HL-60 (cell line): ENCODE results near the gene RTL10.

ENCODE experiments used
- DNase-seq, 2 experiments: peaks; one replicate each; pipeline ENCODE4 v3.0.0-alpha.2; 2010 to 2020; ENCODE audit warnings: low read depth in 1 of 2, low spot score in 1 of 2
- H3K27ac ChIP-seq: fragments of 250-450 bp; sonication (Bioruptor Pico); replicated peaks from 2 replicates; pipeline ENCODE4 v1.5.1; 2020; ENCODE audit warnings: mild to moderate bottlenecking, moderate library complexity
- H3K27me3 ChIP-seq: fragments of 250-450 bp; sonication (Bioruptor Pico); 2 replicates; pipeline ENCODE4 v1.5.1; 2021; ENCODE audit warnings: mild to moderate bottlenecking, moderate library complexity; ENCODE audit not compliant: insufficient read depth, poor library complexity, severe bottlenecking
- H3K4me3 ChIP-seq: replicated peaks from 2 replicates; pipeline ENCODE4 v1.5.1; 2011; ENCODE audit warnings: mild to moderate bottlenecking, control low read depth, low read length; ENCODE audit not compliant: insufficient read depth
- CTCF ChIP-seq: IDR thresholded peaks from one replicate; pipeline ENCODE4 v1.5.1; 2011; ENCODE audit warnings: low read length, control low read depth, inconsistent platforms; ENCODE audit not compliant: insufficient read depth
- GABPA ChIP-seq: IDR thresholded peaks from 2 replicates; pipeline ENCODE4 v1.6.1; 2012; ENCODE audit warnings: low read depth
- POLR2AphosphoS5 ChIP-seq: IDR thresholded peaks from 2 replicates; pipeline ENCODE4 v1.6.1; 2012; ENCODE audit warnings: low read depth
- SPI1 ChIP-seq: IDR thresholded peaks from 2 replicates; pipeline ENCODE4 v1.6.1; 2012; ENCODE audit warnings: low read depth, mild to moderate bottlenecking, borderline replicate concordance
- TF ChIP-seq, protein P1 (sequence below): IDR thresholded peaks from 2 replicates; pipeline ENCODE4 v1.6.1; 2012; ENCODE audit warnings: low read depth; ENCODE audit not compliant: insufficient replicate concordance

Gene RTL10

DNA sequence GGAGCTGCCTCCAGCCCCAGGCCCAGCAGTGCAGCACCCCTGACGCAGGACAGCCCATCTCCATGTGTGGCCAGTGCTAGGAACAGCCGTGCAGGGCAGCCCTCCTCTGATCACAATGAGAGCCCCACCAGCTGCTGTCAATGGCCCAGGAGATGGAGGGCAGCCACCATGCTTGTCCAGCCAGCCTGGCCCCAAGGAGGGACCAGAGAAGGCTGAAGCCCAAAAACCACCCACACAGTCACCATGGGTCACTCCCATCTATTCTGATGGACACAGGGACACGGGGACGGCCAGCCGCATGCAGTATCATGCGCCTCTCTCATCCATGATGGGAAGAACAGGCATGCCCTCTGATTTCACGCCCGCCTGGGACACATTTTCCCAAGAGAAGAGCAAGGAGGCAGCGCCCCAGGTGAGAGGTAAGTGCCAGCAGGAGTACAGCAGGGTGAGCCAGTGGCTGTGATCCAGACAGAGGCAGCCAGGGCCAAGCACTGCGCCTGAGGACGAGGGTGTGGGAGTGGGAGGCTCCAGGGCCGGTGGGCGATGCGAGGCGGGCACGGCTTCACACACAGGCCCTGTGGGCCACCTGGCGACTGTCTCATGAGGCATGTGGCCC lies 33.6 kb upstream of the RTL10 start:
- TF ChIP-seq SPI1 (no peak), CTCF (no peak), GABPA (no peak), POLR2AphosphoS5 (no peak)
- TF ChIP-seq, protein P1, sequence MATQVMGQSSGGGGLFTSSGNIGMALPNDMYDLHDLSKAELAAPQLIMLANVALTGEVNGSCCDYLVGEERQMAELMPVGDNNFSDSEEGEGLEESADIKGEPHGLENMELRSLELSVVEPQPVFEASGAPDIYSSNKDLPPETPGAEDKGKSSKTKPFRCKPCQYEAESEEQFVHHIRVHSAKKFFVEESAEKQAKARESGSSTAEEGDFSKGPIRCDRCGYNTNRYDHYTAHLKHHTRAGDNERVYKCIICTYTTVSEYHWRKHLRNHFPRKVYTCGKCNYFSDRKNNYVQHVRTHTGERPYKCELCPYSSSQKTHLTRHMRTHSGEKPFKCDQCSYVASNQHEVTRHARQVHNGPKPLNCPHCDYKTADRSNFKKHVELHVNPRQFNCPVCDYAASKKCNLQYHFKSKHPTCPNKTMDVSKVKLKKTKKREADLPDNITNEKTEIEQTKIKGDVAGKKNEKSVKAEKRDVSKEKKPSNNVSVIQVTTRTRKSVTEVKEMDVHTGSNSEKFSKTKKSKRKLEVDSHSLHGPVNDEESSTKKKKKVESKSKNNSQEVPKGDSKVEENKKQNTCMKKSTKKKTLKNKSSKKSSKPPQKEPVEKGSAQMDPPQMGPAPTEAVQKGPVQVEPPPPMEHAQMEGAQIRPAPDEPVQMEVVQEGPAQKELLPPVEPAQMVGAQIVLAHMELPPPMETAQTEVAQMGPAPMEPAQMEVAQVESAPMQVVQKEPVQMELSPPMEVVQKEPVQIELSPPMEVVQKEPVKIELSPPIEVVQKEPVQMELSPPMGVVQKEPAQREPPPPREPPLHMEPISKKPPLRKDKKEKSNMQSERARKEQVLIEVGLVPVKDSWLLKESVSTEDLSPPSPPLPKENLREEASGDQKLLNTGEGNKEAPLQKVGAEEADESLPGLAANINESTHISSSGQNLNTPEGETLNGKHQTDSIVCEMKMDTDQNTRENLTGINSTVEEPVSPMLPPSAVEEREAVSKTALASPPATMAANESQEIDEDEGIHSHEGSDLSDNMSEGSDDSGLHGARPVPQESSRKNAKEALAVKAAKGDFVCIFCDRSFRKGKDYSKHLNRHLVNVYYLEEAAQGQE = no peak
- H3K27me3 ChIP-seq = no peaks in the 10 kb centered on the region
- H3K27ac ChIP-seq = peak overlapping the region; percentile 87
- DNase-seq = no peak
- H3K4me3 ChIP-seq = no peak overlapping the region

- H3K27ac ChIP-seq = peak overlapping the region; percentile 87
- no peak for DNase-seq
- H3K27me3 ChIP-seq = no peaks in the 10 kb centered on the region
- no peak overlapping the region for H3K4me3 ChIP-seq
- no peak for TF ChIP-seq CTCF
- TF ChIP-seq, protein P1 = no peak
- TF ChIP-seq SPI1 = no peak
- no peak for TF ChIP-seq POLR2AphosphoS5
- no peak for TF ChIP-seq GABPA
Measured at GRCh38 chr22:19887256-19887985, 32.7 kb upstream of the RTL10 start.

DNA sequence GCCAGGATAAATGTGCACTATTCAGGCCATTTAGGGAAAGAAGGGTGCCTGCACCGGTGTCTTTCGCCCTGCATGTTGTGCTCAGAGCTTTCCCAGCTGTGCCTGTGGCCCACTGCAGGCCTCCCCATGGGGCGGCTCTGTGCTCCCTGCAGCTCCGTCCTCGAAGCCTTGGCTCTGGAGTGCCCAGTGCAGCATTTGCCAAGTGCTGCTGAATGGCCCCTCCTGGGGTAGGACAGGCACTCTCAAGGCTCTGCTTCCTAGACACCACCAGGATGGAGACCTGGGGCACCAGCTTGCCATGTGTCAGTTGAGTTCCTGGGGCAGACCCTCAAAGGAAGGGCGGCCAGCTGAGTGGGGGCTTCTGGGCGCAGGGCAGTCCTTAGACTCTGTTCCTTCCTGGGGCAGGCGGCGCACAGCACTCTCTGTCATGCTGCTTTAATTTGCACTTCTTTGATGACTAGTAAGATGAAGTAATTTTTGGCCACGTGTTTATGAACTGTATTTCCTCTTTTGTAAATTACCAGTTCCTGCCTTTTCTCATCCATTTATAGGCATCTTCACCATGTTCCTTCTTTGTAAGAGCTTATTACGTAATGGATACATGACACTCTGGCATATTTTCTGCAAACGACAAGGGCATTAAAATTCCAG lies 32.1 kb upstream of the RTL10 start:
- Histone ChIP-seq H3K4me3 (no peak overlapping the region), H3K27ac (peak overlapping the region; percentile 87), H3K27me3 (no peaks in the 10 kb centered on the region)
- TF ChIP-seq, protein P1 = no peak
- TF ChIP-seq POLR2AphosphoS5 (peak; percentile 66), CTCF (no peak), SPI1 (peak; percentile 89; the same call in 1 of the 2 replicates), GABPA (no peak; the same call in 1 of the 2 replicates)
- DNase-seq = peak; percentile 80 to 89
